Stomach (tissue), 9 donors: ENCODE data around the gene TBC1D20. TPM values are rescaled to one million over a fixed set of nuclear protein-coding genes. Genes with fewer than 3 reads are reported as not detected.
A peak's percentile ranks its signal among the peaks of the same experiment; 100 is the strongest.

ENCODE experiments used
- DNase-seq, 2 donors: peaks; one replicate each; pipeline versions ENCODE4 v3.0.0 to v3.0.0-alpha.2; 2013 to 2019
- H3K27ac ChIP-seq, 5 donors: fragments of 200-600 bp in 4 of 5; sonication (generic) in 4 of 5; one replicate each; pipeline ENCODE4 v1.5.1; 2013 to 2019; ENCODE audit warnings: mild to moderate bottlenecking in 1 of 5, moderate library complexity in 1 of 5
- H3K27me3 ChIP-seq, 3 donors: fragments of 200-600 bp; sonication (generic); one replicate each; pipeline ENCODE4 v1.5.1; 2017 to 2019; ENCODE audit warnings: mixed run types in 1 of 3
- H3K36me3 ChIP-seq, 4 donors: fragments of 200-600 bp; sonication (generic); 1 replicate in 3 of 4; 2 replicates in 1 of 4; pipeline ENCODE4 v1.5.1; 2016 to 2019
- H3K4me1 ChIP-seq, 4 donors: fragments of 200-600 bp; sonication (generic); one replicate each; pipeline ENCODE4 v1.5.1; 2016 to 2019
- H3K4me3 ChIP-seq, 4 donors: fragments of 200-600 bp; sonication (generic) in 3 of 4; one replicate each; pipeline ENCODE4 v1.5.1; 2016 to 2019; ENCODE audit warnings: mild to moderate bottlenecking in 1 of 4
- H3K9me3 ChIP-seq, 4 donors: fragments of 200-600 bp; sonication (generic); one replicate each; pipeline ENCODE4 v1.5.1; 2016 to 2019
- EP300 ChIP-seq: sonication (generic); formaldehyde crosslinking; IDR thresholded peaks from one replicate; pipeline ENCODE4 v1.6.1; 2017; ENCODE audit warnings: antibody characterized with exemption
- POLR2A ChIP-seq, 4 donors: fragments of 450-650 bp; IDR thresholded peaks; one replicate each; pipeline ENCODE4 v1.6.1; 2016; ENCODE audit warnings: antibody characterized with exemption in 4 of 4, control low read depth in 2 of 4, mild to moderate bottlenecking in 1 of 4, moderate library complexity in 1 of 4
- POLR2AphosphoS5 ChIP-seq, 3 donors: sonication (generic); formaldehyde crosslinking; IDR thresholded peaks; one replicate each; pipeline ENCODE4 v1.6.1; 2016; ENCODE audit warnings: antibody characterized with exemption in 3 of 3
- WGBS, 5 donors: extraction: QIAGEN DNeasy Blood & Tissue Kit in 3 of 5; methylation state at CpG; one replicate each; pipeline versions ENCODE4 v1.1.5 to v1.1.7; 2013 to 2018; 5-methylcytosine and 5-hydroxymethylcytosine counted together
- intact Hi-C: fragments of 100-400 bp; cut with DNase I; formaldehyde crosslinking; loops from one replicate; pipeline ENCODE4 v1.15.1; 2023; ENCODE audit warnings: low total_unique reads
- polyA plus RNA-seq, 3 donors: library from polyadenylated mRNA; stranded (reverse); fragments of 200-250 nt; gene quantifications; one replicate each; pipeline ENCODE4 v1.2.3, GENCODE V29; 2013
- total RNA-seq, 5 donors: library from RNA; depleted of rRNA; stranded (reverse); fragments of >200 nt; gene quantifications; one replicate each; pipeline versions ENCODE4 v1.1.0 to v1.2.3, GENCODE V29; 2014 to 2016
- TF ChIP-seq, protein P1 (sequence below), 7 experiments: fragments of 450-650 bp in 4 of 7; fragments of 200-600 bp in 3 of 7; sonication (generic) in 3 of 7; IDR thresholded peaks; one replicate each; pipeline ENCODE4 v1.5.1; 2016 to 2019; ENCODE audit warnings: antibody characterized with exemption in 7 of 7, control low read depth in 2 of 7, mild to moderate bottlenecking in 1 of 7
- donor health status: healthy with polysubstance abuse.
- donor health status: Bipolar disorder and iron deficiency.
- donor health status: healthy.

Gene TBC1D20
- total and polyA plus RNA-seq, 8 donors, result 7.5 to 43.3 (median 21.7) TPM

DNA sequence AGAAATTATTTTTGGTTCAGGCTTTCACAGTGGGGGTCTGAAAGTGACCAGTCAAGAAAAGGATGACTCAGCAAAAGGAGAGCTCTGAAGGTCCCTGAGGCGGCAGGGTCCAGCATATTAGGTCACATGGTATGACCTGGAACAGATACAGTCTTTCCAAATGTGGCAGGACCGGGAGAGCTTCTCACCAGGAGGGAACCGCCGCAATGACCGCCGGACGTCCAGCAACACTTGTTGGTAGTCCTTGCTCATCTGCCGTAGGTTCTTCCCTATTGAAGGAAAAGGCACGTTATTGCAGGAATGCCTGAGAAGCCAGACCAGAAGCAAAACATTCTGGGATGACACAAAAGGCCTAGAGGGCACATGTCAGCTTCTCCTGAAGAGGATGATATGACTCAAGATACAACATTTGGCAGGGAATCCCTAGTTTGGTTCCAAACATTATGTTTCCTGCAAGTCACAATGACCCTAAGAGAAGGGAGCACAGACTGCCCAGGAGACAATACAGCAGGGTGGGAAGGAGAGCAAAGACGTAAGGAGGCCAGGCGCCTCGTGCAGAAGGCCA, 17.4 kb downstream of the TBC1D20 start:
- no peak for DNase-seq
- H3K4me3 ChIP-seq, result no peak overlapping the region
- WGBS, 5 donors, result 75 to 82% (median 79%) methylated on average over 12 of the region's 12 CpGs
- H3K4me1 ChIP-seq, result peaks cover 6 to 35% (median 26%) of the 10 kb centered on the region in 4 donors
- TF ChIP-seq EP300 (no peak), POLR2AphosphoS5 (IDR thresholded peaks at IDR 0.05) (no peak), POLR2A (IDR thresholded peaks at IDR 0.05) (no peak)
- TF ChIP-seq, protein P1, sequence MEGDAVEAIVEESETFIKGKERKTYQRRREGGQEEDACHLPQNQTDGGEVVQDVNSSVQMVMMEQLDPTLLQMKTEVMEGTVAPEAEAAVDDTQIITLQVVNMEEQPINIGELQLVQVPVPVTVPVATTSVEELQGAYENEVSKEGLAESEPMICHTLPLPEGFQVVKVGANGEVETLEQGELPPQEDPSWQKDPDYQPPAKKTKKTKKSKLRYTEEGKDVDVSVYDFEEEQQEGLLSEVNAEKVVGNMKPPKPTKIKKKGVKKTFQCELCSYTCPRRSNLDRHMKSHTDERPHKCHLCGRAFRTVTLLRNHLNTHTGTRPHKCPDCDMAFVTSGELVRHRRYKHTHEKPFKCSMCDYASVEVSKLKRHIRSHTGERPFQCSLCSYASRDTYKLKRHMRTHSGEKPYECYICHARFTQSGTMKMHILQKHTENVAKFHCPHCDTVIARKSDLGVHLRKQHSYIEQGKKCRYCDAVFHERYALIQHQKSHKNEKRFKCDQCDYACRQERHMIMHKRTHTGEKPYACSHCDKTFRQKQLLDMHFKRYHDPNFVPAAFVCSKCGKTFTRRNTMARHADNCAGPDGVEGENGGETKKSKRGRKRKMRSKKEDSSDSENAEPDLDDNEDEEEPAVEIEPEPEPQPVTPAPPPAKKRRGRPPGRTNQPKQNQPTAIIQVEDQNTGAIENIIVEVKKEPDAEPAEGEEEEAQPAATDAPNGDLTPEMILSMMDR (IDR thresholded peaks at IDR 0.05), result no peak
- no peaks in the 10 kb centered on the region for H3K27me3 ChIP-seq
- no peaks in the 10 kb centered on the region for H3K9me3 ChIP-seq
- peak overlapping the region in 3 of 5 donors; percentile 5 to 39 (median 14) for H3K27ac ChIP-seq
- H3K36me3 ChIP-seq, result peaks cover 31 to 76% (median 74%) of the 10 kb centered on the region in 4 donors
- intact Hi-C loops, result no loop called here

DNA sequence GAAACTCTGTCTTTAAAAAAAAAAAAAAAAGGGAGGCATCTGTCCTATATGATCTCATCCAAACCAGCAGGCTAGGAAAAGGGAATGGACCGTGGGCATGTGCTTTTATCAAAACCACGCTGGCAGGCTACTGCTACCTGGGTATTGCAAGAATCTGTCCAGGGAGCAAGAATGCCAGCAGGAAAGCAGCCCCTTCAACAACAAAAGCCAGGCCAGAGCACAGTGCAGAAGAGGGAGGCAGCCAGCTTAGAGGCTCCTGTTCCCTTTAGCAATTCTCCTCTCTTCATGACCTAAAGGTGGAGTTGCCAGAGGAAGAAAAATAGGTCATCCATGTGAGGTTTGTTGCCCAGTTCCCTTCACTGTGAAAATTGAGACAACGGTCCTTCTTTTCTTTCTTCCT, 18.2 kb downstream of the TBC1D20 start:
- TF ChIP-seq, protein P1 (IDR thresholded peaks at IDR 0.05), result no peak
- TF ChIP-seq POLR2A (IDR thresholded peaks at IDR 0.05), result no peak
- no peak for TF ChIP-seq EP300
- TF ChIP-seq POLR2AphosphoS5 (IDR thresholded peaks at IDR 0.05), result no peak
- Histone ChIP-seq H3K27me3 (no peaks in the 10 kb centered on the region), H3K4me1 (peaks cover 6 to 41% (median 27%) of the 10 kb centered on the region in 4 donors), H3K36me3 (peaks cover 40 to 84% (median 82%) of the 10 kb centered on the region in 4 donors), H3K4me3 (no peak overlapping the region), H3K27ac (peak overlapping the region in 3 of 5 donors; percentile 11 to 18 (median 14)), H3K9me3 (no peaks in the 10 kb centered on the region)
- intact Hi-C loops, result no loop called here
- DNase-seq, result no peak
- WGBS, 5 donors, result 62 to 70% (median 67%) methylated on average over 3 of the region's 3 CpGs

DNA sequence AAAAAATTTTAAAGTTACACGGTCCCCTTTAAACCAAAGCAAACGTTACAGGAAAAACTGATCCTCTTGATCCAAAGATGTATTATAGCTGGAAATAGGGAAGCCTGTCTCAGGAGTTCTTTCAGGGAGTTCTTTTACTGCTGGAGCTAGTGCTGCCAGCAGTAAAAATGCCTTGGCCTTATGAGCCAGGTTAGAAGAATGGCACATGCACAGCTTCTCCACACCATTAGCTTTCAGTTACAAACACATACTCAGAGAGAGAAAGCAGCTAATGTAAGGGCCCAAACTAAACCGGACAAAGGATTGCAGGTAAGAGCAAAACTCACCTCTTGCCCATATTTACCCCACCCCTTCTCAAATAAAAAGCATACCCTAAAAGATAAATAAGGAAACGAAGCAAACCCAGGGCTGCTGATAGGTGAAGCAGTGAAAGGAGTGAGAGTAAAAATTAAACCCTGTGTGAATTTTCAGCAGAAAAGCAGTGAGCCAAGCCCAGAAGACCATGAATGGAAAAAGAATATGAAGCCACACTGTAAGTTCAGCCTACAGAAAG, 19.0 kb downstream of the TBC1D20 start:
- Histone ChIP-seq H3K27ac (peak overlapping the region in 3 of 5 donors; percentile 11 to 53 (median 18)), H3K27me3 (no peaks in the 10 kb centered on the region), H3K4me3 (no peak overlapping the region), H3K4me1 (peaks cover 9 to 49% (median 28%) of the 10 kb centered on the region in 4 donors), H3K36me3 (peaks cover 45 to 93% (median 90%) of the 10 kb centered on the region in 4 donors), H3K9me3 (no peaks in the 10 kb centered on the region)
- WGBS, 5 donors, result 38 to 61% (median 59%) methylated on average over 4 of the region's 4 CpGs
- DNase-seq, result peak in 1 of 2 donors; percentile 56
- intact Hi-C loops, result no loop called here
- TF ChIP-seq, protein P1 (IDR thresholded peaks at IDR 0.05), result no peak
- no peak for TF ChIP-seq EP300
- TF ChIP-seq POLR2A (IDR thresholded peaks at IDR 0.05), result no peak
- TF ChIP-seq POLR2AphosphoS5 (IDR thresholded peaks at IDR 0.05), result no peak

DNA sequence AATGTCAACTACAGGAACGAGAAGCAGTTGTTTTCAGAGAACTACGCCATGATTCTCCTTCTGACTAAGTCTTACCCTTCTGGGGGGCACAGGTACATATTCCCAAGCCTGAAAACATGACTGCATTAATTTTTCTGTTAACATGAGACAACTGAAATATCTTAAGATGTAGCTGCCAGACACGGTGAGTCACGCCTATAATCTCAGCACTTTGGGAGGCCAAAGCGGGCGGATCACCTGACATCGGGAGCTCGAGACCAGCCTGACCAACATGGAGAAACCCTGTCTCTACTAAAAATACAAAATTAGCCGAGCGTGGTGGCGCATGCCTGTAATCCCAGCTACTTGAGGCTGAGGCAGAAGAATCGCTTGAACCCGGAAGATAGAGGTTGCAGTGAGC, 21.7 kb downstream of the TBC1D20 start:
- H3K4me1 ChIP-seq, result peaks cover 16 to 51% (median 20%) of the 10 kb centered on the region in 4 donors
- 90 to 93% (median 93%) methylated on average over 13 of the region's 13 CpGs for WGBS, 5 donors
- DNase-seq, result no peak
- H3K27ac ChIP-seq, result no peak overlapping the region
- no peaks in the 10 kb centered on the region for H3K9me3 ChIP-seq
- no peak overlapping the region for H3K4me3 ChIP-seq
- TF ChIP-seq EP300, result no peak
- TF ChIP-seq, protein P1 (IDR thresholded peaks at IDR 0.05), result no peak
- TF ChIP-seq POLR2A (IDR thresholded peaks at IDR 0.05), result no peak
- no peak for TF ChIP-seq POLR2AphosphoS5 (IDR thresholded peaks at IDR 0.05)
- intact Hi-C loops, result no loop called here
- H3K27me3 ChIP-seq, result no peaks in the 10 kb centered on the region
- peaks cover 69 to 100% (median 98%) of the 10 kb centered on the region in 4 donors for H3K36me3 ChIP-seq
